Stimulated activated CD4-positive, alpha-beta T cell treated with anti-CD3 and anti-CD28 coated beads, Interleukin-12 subunit alpha, Interleukin-12 subunit beta, amount 100 ng/mL, for 4 hours (primary cell): ENCODE data around the gene NCKAP5.

Experiments used
- DNase-seq: peaks from one replicate; pipeline ENCODE4 v3.0.0-alpha.2; 2020

NCKAP5 gene

DNA sequence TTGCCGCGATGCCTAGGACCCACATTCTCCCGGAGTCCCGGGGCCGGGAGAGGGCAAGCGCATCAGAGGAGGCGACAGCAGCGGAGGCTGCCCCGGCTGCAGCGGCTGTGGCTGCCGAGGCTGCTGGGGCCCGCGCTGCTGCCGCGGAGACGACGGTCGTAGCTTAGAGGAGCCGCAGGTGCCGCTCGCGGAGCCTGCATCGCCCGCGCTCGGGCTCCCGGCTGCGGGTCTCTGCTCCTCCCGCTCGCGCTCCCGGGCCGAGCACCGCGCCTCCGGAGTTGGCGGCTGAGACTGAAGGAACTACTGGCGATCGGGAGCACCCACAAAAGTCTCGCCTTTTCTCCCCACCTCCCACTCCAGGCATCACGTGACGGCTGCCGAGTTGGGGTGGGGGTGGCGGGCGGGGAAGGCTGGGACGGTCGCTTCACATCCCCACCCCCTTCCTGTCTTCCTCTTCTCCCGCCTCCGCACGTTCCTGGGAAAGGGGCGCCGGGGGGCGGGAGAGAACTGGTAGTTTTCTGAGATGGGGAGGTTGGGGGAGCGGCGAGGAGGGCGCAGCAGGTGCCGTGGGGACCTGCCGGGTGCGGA is 898.3 kb downstream of the NCKAP5 start, which contains the start of gene LYPD1:
Gene LYPD1 (minus strand): TSS at position 298 of the 588 bp plus-strand sequence. CDS start 273 bp downstream, at position 25.
- no peak for DNase-seq

GRCh38 chr2:132668987-132669907 is 899.0 kb downstream of the NCKAP5 start:
- no peak for DNase-seq

DNA sequence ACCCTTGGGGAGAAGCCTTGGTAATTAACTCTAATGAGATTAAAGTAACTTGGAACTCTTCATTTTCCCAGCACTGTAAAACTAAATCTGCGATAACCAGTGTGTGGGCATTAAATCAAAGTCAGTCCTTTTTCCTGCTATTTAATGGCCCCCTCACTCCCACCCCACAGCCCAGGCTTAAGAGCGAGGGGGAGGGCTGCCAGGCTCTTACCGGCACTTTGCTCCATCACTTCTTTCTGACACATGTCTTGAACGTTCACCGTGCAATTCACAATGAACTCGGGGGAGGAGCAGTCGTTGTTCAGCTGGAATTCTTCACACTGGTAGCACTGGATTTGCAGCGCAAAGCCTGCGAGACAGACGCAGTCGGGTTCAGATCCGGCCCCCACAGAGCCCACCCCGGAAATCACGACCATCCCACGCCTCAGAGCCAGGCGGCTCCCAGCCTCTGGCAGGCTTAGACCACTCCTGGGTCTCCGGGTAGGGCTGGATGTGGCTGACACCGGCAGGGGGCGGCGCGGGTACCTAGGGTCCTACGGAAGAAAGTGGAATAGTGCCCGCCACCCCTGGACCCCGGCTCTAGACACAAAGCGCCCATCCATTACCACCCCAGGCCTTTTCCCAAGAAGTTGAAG is 900.0 kb downstream of the NCKAP5 start:
- no peak for DNase-seq

GRCh38 chr2:132667706-132668105 is 900.6 kb downstream of the NCKAP5 start:
- no peak for DNase-seq

DNA sequence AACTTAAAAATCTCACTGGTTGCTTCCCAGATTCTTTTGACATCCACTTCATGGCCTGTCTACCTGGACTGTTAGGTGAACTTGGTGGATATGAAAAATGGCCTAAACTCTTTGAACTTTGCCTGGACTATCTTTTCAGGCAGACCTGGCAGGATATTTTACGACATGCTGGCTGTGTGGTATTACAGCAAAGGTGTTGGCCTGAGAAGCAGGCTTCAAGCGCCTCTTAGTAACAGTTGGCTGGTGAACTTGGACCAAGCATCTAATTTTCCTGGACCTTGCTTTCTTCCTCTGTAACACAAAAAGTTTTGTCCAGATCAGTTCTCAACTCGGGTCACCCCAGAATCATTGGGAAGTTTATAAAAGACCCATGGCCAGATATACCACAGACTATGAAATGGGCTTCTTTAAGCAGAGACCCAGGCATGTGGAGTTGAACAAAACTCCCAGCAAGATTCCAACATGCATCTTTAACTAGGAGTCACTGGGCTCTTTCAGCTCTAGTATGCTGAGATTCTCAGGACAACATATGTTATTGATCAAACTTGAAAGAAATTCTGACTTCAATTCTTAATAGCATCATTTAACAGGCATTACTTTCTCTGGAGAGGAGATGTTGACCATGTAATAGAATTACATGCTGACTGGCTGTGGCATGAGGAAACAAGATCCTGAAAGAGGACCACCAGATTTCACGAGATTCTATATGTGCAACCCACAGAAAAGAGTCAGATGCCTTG is 902.7 kb downstream of the NCKAP5 start:
- no peak for DNase-seq

- DNase-seq: no peak
These were observed 904.2 kb downstream of the NCKAP5 start for GRCh38 chr2:132664096-132664495.

DNA sequence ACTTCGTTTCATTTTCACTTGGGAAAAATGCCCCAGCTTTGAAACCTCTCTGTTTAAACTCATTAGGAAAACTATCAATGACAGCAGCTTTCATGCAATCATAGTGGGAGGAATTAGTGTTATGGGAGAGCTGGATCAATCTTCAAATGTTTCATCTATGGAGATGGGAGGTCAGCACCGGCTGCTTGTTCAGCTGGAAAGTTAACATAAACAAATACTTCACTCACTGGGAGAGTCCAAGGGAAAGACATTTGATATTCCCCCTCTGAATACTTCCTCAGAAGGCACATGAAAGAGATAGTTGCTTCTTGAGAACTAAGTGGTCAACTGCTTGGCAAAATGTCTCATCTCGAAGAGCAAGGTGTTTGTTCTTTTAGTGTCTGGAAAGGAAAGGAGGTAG is 905.5 kb downstream of the NCKAP5 start:
- DNase-seq: no peak

DNA sequence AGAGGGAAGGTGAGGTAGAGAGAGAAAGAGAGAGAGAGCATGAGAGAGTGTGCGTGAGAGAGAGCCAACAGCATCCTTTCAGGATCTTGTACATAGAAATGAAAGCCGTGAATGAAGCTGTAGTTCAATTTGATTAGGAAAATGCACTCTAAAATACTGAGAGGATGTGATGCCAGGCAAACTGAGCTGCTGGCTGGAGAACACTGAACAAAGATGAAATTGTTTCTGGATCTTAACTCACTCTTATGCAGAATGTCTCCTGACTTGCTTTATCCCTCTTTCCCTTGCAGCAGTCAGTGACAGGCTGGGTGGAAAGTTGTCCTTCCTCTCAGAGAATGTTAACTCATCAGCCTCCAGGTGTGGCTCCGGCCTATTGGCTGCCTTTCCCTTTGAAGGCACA is 908.9 kb downstream of the NCKAP5 start:
- DNase-seq: no peak

DNA sequence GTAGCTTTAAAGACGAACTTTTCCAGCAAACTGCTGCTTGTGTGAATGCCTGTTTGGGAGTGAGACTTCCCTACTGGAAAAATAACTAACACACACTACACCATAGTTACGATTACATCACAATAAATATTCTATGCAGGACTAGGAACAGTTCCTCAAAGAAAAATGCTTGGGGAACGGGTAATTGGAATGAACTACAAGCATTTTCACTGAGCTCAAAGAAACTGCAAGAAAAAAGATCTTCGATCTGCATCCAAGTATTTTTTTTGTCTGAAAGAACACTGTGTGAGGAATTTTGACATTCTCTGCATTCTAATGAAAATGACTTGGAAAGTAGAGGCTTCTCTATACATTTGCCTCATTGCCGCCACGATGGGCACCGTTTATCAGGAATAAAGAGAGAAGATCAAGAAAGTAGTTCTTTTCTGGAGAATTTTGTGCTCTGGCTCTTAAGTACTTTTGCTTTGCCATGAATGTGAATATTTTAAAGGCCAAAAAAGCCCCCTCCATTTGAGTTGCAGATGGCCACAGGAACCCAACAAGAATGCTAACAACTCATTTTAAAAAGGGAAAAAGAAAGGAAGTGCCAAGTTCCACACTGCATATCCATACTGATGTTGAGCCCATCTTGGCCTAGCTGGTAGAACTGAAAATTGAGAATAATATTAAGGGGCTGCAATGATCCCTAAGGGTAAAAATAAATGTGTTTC is 911.8 kb downstream of the NCKAP5 start:
- no peak for DNase-seq

- no peak for DNase-seq
These were observed 913.3 kb downstream of the NCKAP5 start for GRCh38 chr2:132654968-132655367.

DNA sequence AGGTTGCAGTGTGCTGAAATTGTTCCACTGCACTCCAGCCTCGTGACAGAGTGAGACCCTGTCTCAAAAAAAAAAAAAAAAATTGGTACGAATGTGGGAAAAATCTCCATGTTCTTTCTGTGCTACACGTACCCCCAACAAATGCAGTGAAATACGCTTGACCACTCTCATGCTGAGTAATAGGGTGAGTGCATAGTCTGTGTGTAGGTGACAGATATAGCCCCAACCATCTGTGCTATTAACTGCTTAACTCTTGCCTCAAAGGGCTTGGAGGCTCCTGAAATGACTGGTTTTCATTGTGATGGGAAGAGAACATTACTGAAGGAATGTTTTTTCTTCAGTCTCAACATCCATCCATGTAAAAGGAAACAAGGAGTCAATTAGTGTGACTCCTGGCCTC is 913.9 kb downstream of the NCKAP5 start:
- no peak for DNase-seq

DNA sequence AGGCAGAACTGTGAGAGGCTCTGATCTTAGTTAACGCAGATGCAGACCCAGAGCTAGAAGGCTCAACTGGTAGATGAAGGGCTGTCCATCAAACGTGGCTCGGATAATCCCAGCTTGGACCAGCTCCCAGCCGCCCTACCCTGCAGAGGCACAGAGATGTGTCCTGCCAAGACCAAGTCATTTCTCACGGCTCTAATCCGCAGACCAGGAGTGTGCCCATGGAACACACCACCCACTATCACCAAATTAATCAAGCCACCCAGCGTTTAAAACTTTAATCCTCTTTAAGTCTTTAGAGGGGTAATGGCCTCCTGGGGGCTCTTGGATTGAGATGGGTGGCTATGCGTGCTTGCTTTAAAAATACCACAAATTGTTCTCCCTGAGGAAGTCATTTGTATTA is 915.8 kb downstream of the NCKAP5 start:
- DNase-seq: no peak

- no peak for DNase-seq
These were observed 916.9 kb downstream of the NCKAP5 start for GRCh38 chr2:132651115-132652045.

DNA sequence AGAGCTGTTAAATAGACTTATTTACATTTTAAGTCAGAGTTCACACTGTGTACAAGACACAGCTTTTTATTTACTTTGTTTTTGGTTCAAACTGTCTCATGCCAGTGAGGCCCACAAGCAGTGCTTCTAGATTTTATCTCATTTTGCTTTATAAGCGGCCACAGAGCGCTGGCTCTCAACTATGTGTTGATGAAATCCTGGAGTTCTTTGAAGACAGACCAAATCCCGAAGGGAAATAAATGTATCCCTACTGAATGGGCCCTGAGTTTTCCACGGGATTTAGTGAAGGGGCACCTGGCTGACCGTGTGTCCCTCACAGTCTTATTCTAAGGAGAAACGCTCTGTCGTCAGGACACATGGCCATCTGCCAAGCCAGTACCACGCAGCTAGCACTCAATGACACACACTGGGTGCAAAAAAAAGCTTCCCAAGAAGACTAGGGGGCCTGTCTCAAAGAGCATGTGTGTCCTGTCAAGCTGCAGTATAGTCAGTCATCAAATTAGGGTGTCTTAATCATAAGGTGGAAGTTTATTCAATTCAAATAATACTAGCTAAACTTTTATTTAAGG is 921.6 kb downstream of the NCKAP5 start:
- DNase-seq: no peak

- no peak for DNase-seq
These were observed 922.3 kb downstream of the NCKAP5 start for GRCh38 chr2:132645722-132646539.

GRCh38 chr2:132645176-132645575 is 923.1 kb downstream of the NCKAP5 start:
- DNase-seq: no peak

DNA sequence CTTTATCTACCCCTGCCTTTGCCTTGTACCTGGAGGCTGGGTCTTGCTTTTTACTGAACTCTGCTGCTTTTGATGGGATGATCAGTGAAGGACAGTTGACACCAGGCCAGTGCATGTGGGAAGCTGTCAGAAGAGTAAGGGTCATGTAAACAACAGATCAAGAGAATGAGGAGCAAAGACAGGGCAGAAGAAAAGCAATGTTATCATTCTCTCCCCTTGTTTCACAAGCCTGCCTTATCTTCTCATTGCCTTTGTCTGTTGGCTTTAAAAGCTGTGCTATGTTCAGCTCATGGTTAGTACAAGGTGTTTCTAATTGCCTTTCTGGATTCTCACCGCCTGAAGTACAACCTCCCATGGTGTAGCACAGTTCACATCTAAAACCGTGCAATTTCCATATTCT is 925.8 kb downstream of the NCKAP5 start:
- no peak for DNase-seq

- no peak for DNase-seq
These were observed 926.4 kb downstream of the NCKAP5 start for GRCh38 chr2:132641819-132642218.

DNA sequence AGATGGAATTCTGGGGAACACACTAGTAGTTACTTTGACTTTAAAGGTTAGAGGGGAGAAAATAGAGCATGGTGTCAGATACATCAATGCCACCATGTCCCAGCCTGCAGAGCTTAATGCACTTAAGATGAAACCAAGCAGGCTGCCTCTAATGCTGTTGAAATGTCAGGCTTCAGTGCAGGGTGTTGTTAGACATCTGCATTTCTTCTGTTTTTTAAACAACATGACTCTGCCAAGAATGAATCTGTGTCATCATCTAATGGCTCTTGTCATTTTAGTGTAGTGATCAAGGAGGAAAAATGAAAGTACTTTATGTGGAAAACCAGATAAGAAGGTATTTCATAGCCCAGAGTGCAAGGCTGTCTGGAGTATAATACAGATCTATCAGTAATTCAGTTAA is 928.1 kb downstream of the NCKAP5 start:
- no peak for DNase-seq
